HG02885 (cell line): ENCODE results near the gene SBF1.

Source experiments
- ATAC-seq: cut with Tn5 transposase; IDR thresholded peaks from one replicate; pipeline ENCODE4 v1.9.1; 2021; ENCODE audit warnings: mild to moderate bottlenecking; ENCODE audit not compliant: unreplicated experiment, poor library complexity

Gene SBF1

GRCh38 chr22:50470491-50470890 lies 4.3 kb downstream of the SBF1 start:
- no peak for ATAC-seq

GRCh38 chr22:50469377-50470305 lies 5.2 kb downstream of the SBF1 start:
- peak; percentile 66 for ATAC-seq

- ATAC-seq, result no peak
Measured at GRCh38 chr22:50468626-50469025, 6.2 kb downstream of the SBF1 start.

- no peak for ATAC-seq
Measured at GRCh38 chr22:50467773-50468440, 6.9 kb downstream of the SBF1 start.

GRCh38 chr22:50467341-50467740 lies 7.5 kb downstream of the SBF1 start:
- no peak for ATAC-seq

GRCh38 chr22:50465066-50465930 lies 9.5 kb downstream of the SBF1 start:
- no peak for ATAC-seq

- no peak for ATAC-seq
Measured at GRCh38 chr22:50464451-50464850, 10.4 kb downstream of the SBF1 start.

- no peak for ATAC-seq
Measured at GRCh38 chr22:50463188-50463900, 11.5 kb downstream of the SBF1 start.

- ATAC-seq, result no peak
Measured at GRCh38 chr22:50461979-50462540, 12.8 kb downstream of the SBF1 start.

GRCh38 chr22:50461536-50461935 lies 13.3 kb downstream of the SBF1 start:
- ATAC-seq, result no peak

- ATAC-seq, result no peak
Measured at GRCh38 chr22:50460938-50461337, 13.9 kb downstream of the SBF1 start.

GRCh38 chr22:50459496-50460140 lies 15.2 kb downstream of the SBF1 start:
- ATAC-seq, result no peak

- ATAC-seq, result no peak
Measured at GRCh38 chr22:50459016-50459415, 15.8 kb downstream of the SBF1 start.

- no peak for ATAC-seq
Measured at GRCh38 chr22:50456466-50457234, 18.2 kb downstream of the SBF1 start.

GRCh38 chr22:50456026-50456425 lies 18.8 kb downstream of the SBF1 start:
- ATAC-seq, result no peak

GRCh38 chr22:50455201-50455600 lies 19.6 kb downstream of the SBF1 start:
- no peak for ATAC-seq

GRCh38 chr22:50454556-50455075 lies 20.2 kb downstream of the SBF1 start:
- no peak for ATAC-seq

GRCh38 chr22:50452649-50453048 lies 22.2 kb downstream of the SBF1 start:
- no peak for ATAC-seq
